ENCODE results near the gene VBP1.

The VBP1 gene

DNA sequence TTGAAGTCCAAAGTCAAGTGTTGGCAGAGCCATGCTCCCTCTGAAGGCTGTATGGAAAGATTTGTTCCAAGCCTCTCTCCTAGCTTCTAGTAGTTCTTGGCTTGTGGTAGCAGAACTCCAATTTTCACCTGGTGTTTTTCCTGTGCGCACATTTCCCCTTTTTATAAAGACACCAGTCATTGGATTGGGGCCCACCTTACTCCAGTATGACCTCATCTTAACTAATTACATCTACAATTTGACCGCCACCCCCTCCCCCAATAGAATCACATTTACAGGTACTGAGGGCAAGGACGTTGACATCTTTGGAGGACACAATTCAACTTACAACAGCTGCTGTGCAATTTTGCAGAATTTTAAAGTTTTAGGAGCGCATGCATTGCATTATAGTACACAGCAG is 31.2 kb downstream of the VBP1 start:
- no peak overlapping the region for H3K27ac Mint-ChIP-seq
- H3K27me3 Mint-ChIP-seq (ENCODE audit: low read depth, poor library complexity): no peaks in the 10 kb centered on the region
- H3K4me1 Mint-ChIP-seq: peaks cover 19% of the 10 kb centered on the region
- no peak for DNase-seq
- TF ChIP-seq, protein P1, sequence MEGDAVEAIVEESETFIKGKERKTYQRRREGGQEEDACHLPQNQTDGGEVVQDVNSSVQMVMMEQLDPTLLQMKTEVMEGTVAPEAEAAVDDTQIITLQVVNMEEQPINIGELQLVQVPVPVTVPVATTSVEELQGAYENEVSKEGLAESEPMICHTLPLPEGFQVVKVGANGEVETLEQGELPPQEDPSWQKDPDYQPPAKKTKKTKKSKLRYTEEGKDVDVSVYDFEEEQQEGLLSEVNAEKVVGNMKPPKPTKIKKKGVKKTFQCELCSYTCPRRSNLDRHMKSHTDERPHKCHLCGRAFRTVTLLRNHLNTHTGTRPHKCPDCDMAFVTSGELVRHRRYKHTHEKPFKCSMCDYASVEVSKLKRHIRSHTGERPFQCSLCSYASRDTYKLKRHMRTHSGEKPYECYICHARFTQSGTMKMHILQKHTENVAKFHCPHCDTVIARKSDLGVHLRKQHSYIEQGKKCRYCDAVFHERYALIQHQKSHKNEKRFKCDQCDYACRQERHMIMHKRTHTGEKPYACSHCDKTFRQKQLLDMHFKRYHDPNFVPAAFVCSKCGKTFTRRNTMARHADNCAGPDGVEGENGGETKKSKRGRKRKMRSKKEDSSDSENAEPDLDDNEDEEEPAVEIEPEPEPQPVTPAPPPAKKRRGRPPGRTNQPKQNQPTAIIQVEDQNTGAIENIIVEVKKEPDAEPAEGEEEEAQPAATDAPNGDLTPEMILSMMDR (IDR thresholded peaks at IDR 0.05): no peak
- H3K4me3 Mint-ChIP-seq: no peak overlapping the region
- H3K36me3 Mint-ChIP-seq (ENCODE audit: low read depth): peaks cover 6% of the 10 kb centered on the region
- peaks cover 29% of the 10 kb centered on the region for H3K9me3 Mint-ChIP-seq

DNA sequence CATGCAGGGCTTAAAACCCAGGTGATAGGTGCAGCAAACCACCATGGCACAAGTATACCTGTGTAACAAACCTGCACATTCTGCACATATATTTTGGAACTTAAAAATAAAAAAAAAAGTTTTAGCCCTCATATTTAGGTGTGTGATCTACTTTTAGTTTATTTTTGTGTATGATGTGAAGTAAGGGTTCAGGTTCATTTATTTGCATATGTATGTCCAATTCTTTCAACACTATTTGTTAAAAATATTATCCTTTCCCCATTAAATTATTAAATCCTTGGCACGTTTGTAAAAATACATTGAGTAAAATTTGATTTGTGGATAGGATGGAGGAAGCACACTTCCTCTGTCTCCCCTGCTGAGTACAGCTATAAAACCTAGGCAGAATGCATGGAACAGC is 35.1 kb downstream of the VBP1 start:
- Mint-ChIP-seq H3K4me3 (no peak overlapping the region), H3K27me3 (ENCODE audit: low read depth, poor library complexity) (no peaks in the 10 kb centered on the region), H3K36me3 (ENCODE audit: low read depth) (no peaks in the 10 kb centered on the region), H3K27ac (no peak overlapping the region), H3K4me1 (peaks cover 19% of the 10 kb centered on the region), H3K9me3 (peaks cover 21% of the 10 kb centered on the region)
- TF ChIP-seq, protein P1 (IDR thresholded peaks at IDR 0.05): no peak
- DNase-seq: no peak

DNA sequence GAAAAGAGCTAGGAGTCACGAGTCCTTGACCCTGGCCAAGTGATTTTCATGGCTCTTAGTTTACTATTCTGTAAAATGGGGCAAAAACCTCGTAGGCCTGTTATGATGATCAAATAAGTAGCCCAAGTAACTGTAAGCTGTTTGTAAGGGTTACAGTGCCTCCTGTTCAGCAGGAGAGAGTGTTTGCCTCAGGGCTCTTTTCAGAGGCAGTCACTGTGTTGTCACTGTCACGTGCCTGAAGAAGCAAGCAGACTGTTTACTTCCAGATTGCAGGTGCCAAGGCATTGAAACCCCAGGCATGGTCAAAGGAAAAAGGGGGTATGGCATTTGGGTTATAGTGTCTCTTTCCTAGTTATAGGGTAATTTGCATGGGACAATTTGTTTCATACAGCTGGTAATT is 43.5 kb downstream of the VBP1 start:
- Mint-ChIP-seq H3K4me3 (no peak overlapping the region), H3K27ac (no peak overlapping the region), H3K4me1 (peaks cover 3% of the 10 kb centered on the region), H3K36me3 (ENCODE audit: low read depth) (peaks cover 3% of the 10 kb centered on the region), H3K27me3 (ENCODE audit: low read depth, poor library complexity) (peaks cover 4% of the 10 kb centered on the region), H3K9me3 (peaks cover 23% of the 10 kb centered on the region)
- TF ChIP-seq, protein P1 (IDR thresholded peaks at IDR 0.05): no peak
- DNase-seq: no peak

DNA sequence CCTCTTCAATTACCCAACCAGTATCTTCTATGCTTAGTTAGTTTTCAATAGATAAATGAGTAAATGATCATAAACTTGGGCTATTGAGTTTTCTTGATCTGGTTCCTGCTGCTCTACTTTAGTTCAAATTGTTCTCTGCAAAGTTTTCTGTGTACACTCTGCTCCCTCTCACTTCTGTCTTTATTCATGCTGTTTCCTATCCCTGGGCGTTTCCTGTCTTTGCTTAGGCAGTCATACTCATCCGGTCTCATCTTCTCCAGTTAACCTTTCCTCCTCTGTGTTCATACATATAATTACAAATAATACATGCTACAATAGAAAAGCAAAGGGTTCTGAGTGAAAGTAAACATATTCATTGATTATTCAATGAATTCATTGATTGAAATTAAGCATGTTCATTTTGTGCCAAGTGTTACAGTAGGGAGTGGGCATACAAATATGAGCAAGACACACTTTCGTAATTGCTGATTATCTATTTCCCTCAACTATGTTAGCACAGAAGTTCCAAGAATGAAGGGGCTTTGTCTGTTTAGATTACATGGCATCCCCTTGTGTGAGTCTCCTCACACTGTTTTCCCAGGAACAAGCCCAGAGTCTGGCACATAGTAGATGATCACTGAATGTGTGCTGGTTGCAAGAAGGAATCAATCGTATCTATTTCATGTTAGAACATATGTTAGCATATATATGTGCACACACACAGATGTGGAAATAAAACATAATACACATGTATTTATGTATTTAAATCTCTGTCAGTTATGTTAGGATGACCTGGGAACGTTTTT is 46.9 kb downstream of the VBP1 start:
- Mint-ChIP-seq H3K27me3 (ENCODE audit: low read depth, poor library complexity) (peaks cover 4% of the 10 kb centered on the region), H3K4me3 (peak overlapping the region; percentile 88), H3K27ac (no peak overlapping the region), H3K36me3 (ENCODE audit: low read depth) (peaks cover 3% of the 10 kb centered on the region), H3K4me1 (peaks cover 4% of the 10 kb centered on the region), H3K9me3 (peaks cover 32% of the 10 kb centered on the region)
- no peak for DNase-seq
- TF ChIP-seq, protein P1 (IDR thresholded peaks at IDR 0.05): no peak

DNA sequence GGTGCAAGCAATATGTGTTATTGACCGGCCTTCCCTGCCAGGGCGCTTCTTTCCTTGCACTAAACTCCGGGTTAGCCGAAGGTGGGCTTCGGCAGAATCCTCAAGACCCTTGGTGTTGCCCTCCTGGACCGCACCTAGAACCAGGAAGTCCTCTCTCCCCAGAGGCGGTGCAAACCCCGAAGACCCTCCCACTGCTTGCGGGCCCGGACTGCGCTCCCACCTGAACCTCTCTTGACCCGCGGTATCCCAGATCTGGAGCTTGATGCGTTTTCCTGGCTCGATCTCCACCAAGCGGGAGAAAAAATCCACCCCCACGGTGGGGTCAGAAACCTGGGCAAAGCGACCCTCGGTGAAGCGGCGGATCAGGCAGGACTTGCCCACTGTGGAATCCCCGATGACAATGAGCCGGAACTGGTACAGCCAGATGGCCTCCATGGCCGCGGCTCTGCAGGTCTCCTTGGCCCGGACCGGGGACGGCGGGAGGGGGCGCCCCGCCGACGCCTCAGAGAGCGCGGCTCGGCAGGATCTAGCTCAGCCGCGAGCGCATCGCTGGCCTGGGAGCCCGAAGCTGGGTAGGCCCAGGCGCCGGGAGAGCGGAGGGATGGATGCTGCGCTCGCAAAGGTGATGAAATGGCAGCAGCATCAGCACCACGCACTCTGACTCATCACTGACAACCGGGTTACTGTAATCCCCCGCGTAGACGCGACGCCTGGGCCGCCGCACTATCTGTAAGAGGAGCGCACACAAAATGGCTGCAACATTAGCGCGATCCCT is 47.8 kb downstream of the VBP1 start, which contains the start of gene RAB39B:
Gene RAB39B, minus strand, starts transcription at position 638 of the 775 bp plus-strand sequence. Its CDS starts 203 bp downstream, at position 435.
- DNase-seq: peak; percentile 51

More for the DNA sequence above, 47.8 kb downstream of the VBP1 start, which contains the start of gene RAB39B:
- H3K27ac Mint-ChIP-seq: no peak within 1 kb of the TSS
- TF ChIP-seq, protein P1 (IDR thresholded peaks at IDR 0.05): no peak
- H3K4me1 Mint-ChIP-seq: peaks cover 4% of the 10 kb centered on the region
- peak within 1 kb of the TSS; percentile 88 for H3K4me3 Mint-ChIP-seq
- peaks cover 3% of the 10 kb centered on the region for H3K36me3 Mint-ChIP-seq (ENCODE audit: low read depth)
- H3K9me3 Mint-ChIP-seq: peaks cover 40% of the 10 kb centered on the region
- peaks cover 4% of the 10 kb centered on the region for H3K27me3 Mint-ChIP-seq (ENCODE audit: low read depth, poor library complexity)
